ENCODE data around the gene COX6B2. TPM values are rescaled to one million over a fixed set of nuclear protein-coding genes. Genes with fewer than 3 reads are reported as not detected.

Gene COX6B2
- total and polyA plus RNA-seq, 2 of the 13 experiments (the other 11 are each of a cell fraction or from before 2014, with no cell fraction given): 0.21 TPM; not detected in 1

DNA sequence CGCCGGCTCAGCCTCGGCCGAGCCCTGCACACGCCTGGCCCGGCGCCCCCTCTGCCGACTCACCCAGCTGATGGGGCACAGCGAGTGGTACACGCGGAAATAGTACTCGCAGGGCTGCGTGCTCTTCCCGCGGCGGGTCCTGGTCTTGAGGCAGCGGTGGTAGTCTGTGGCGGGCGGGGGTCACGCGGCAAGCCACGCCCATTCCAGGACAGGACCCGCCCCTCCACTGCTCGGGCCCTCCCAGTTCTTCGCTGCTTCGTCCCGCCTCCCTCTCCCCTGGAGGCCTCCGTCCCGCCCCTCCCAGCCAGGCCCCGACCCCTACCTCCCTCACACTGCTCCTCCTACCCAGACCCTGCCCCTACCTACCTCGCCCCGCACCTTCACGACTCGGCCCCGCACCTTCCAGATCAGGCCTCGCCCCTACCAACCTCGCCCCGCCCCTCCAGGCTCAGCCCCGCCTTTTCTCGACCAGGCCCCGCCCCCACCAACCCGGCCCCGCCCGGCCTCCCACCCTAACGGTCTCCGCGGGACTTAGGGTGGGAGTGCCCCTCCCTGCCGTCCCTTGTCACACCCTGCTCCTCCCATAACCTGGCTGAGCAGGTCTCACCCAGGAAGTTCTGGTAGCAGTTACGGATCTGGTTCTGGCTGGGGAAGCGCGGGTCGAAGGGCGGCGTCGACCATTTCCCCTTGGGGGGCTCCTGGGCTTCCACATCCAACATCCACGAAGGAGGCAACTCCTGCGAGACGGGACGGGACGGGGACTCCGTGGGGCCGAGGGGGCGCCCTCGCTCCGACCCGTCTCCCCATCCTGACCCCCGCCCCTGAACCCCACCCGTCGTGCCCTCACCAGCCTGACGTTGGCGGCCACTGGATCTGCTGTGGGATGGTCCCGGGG lies 469 bp downstream of the COX6B2 start:
- Histone ChIP-seq H3K4me2 (ENCODE audit: low read depth, low read length) (peak overlapping the region; percentile 88), H3K79me2 (ENCODE audit: insufficient read depth, low read length) (no peaks in the 10 kb centered on the region), H3K9me3 (ENCODE audit: low read length) (no peaks in the 10 kb centered on the region), H3K4me3 (replicated peaks in 1 of 3; ENCODE audit: insufficient read depth in 1 of 3, low read depth in 2 of 3, low read length in 3 of 3) (peak overlapping the region; percentile 30 to 74 (median 65)), H3K9ac (ENCODE audit: insufficient read depth, low read depth, low read length) (0 out of 2 replicates have a peak overlapping the region, but pooled peaks have one; percentile 29), H3K27ac (ENCODE audit: extremely low read length, insufficient read depth, low read length) (no peak overlapping the region), H3K4me1 (ENCODE audit: insufficient read depth, low read length) (peaks cover 19% of the 10 kb centered on the region), H3K36me3 (replicated peaks in 1 of 2; ENCODE audit: control insufficient read depth in 1 of 2, insufficient read depth in 2 of 2, low read length in 2 of 2) (no peaks in the 10 kb centered on the region), H3K27me3 (ENCODE audit: control insufficient read depth in 1 of 2, insufficient read depth in 2 of 2, low read length in 2 of 2) (peaks cover 10 to 62% of the 10 kb centered on the region in 2 experiments; a peak in 4 of 5 replicates), H4K20me1 (ENCODE audit: insufficient read depth, low read length) (0 out of 2 replicates have a peak, but pooled peaks cover 4% of the 10 kb centered on the region), H2AFZ (ENCODE audit: low read length) (no peak overlapping the region)
- intact Hi-C loops (cut with micrococcal nuclease; ENCODE audit: unreplicated experiment) (no loop called here), in situ Hi-C loops (cut with HindIII; ENCODE audit: extremely low pct_ligation_motif_present, low pct_unique_long_range_greater_than_20kb) (no loop called here)
- ATAC-seq (peak; percentile 75), DNase-seq (ENCODE audit: low spot score) (no peak), FAIRE-seq (no peak)
- no TSS peak for BruUV-seq (replicated peaks)
- ChIA-PET POLR2A (interaction anchor here (1.8 kb wide), 1 partner anchor 15 kb away, joined by 4 read pairs; the partner anchor contains the start of gene KMT5C), CTCF (ENCODE audit: low intra/inter-chr PET ratio, low total read pairs) (no interaction called here)
- under 1% methylated on average over 27 of the region's 72 CpGs for WGBS (ENCODE audit: low lambda C conversion rate)
- TF ChIP-seq MTF2 (CRISPR knock-in tag; IDR thresholded peaks at IDR 0.05; ENCODE audit: borderline replicate concordance) (0 out of 2 replicates have a peak, but pooled peaks have one; percentile 32), SPEN (CRISPR knock-in tag; IDR thresholded peaks at IDR 0.05; ENCODE audit: low read depth) (0 out of 2 replicates have a peak, but pooled peaks have one; percentile 15), ZFY (CRISPR knock-in tag; IDR thresholded peaks at IDR 0.05) (0 out of 2 replicates have a peak, but pooled peaks have one; percentile 15), SAP130 (CRISPR knock-in tag; IDR thresholded peaks at IDR 0.05; ENCODE audit: low read depth) (peak; percentile 37; the same call in 1 of the 2 replicates), KLF6 (CRISPR knock-in tag; IDR thresholded peaks at IDR 0.05) (0 out of 2 replicates have a peak, but pooled peaks have one; percentile 33), KMT2A (CRISPR knock-in tag; IDR thresholded peaks at IDR 0.05) (no peak), MAZ (IDR thresholded peaks at IDR 0.05; ENCODE audit: borderline replicate concordance, low read depth, low read length) (no peak), MAZ (CRISPR knock-in tag; IDR thresholded peaks at IDR 0.05; ENCODE audit: low read depth) (0 out of 2 replicates have a peak, but pooled peaks have one; percentile 29), RORA (CRISPR knock-in tag; IDR thresholded peaks at IDR 0.05) (no peak), ZFX (CRISPR knock-in tag; IDR thresholded peaks at IDR 0.05; ENCODE audit: low read depth) (peak; percentile 22; the same call in 1 of the 2 replicates)
- TF ChIP-seq, protein P1, sequence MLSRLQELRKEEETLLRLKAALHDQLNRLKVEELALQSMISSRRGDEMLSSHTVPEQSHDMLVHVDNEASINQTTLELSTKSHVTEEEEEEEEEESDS (CRISPR knock-in tag; IDR thresholded peaks at IDR 0.05; ENCODE audit: borderline replicate concordance): no peak
- TF ChIP-seq, protein P2, sequence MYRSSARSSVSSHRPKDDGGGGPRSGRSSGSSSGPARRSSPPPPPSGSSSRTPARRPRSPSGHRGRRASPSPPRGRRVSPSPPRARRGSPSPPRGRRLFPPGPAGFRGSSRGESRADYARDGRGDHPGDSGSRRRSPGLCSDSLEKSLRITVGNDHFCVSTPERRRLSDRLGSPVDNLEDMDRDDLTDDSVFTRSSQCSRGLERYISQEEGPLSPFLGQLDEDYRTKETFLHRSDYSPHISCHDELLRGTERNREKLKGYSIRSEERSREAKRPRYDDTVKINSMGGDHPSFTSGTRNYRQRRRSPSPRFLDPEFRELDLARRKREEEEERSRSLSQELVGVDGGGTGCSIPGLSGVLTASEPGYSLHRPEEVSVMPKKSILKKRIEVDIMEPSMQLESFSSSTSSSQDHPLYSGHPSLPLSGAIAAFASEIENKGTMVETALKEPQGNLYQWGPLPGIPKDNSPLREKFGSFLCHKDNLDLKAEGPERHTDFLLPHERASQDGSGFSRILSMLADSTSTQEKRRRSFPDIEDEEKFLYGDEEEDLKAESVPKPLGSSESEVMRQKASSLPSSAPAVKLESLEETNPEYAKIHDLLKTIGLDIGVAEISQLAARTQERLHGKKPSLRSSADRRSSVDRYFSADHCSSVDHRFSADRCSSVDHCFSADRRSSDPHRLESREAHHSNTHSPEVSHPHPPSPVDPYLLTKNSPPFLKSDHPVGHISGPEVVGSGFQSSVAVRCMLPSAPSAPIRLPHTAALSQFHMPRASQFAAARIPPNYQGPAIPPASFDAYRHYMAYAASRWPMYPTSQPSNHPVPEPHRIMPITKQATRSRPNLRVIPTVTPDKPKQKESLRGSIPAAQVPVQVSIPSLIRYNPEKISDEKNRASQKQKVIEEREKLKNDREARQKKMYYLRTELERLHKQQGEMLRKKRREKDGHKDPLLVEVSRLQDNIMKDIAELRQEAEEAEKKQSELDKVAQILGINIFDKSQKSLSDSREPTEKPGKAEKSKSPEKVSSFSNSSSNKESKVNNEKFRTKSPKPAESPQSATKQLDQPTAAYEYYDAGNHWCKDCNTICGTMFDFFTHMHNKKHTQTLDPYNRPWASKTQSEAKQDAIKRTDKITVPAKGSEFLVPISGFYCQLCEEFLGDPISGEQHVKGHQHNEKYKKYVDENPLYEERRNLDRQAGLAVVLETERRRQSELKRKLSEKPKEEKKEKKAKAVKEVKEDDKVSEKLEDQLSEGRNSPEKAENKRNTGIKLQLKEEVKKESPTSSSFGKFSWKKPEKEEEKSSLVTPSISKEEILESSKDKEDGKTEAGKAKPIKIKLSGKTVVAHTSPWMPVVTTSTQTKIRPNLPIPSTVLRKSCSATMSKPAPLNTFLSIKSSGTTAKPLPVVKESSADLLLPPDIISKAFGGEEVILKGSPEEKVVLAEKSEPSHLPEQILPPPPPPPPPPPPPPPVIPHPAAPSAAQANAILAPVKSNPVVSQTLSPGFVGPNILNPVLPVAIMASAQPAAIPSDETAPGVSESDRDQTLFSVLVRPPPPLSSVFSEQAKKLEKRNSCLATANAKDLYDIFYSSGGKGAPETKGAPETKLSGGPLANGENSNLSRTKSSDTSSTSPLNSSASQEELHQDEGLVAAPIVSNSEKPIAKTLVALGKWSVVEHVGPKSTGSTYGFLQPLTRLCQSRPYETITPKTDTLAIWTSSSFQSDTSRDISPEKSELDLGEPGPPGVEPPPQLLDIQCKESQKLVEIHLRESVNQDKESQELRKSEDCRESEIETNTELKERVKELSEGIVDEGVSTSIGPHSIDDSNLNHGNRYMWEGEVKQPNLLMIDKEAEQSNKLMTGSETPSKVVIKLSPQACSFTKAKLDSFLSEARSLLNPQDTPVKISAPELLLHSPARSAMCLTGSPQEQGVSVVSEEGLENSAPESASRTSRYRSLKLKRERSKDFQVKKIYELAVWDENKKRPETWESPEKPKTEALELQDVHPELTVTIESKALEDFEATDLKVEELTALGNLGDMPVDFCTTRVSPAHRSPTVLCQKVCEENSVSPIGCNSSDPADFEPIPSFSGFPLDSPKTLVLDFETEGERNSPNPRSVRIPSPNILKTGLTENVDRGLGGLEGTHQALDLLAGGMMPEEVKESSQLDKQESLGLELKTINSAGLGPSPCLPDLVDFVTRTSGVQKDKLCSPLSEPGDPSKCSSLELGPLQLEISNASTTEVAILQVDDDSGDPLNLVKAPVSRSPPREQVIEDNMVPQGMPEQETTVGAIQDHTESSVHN (CRISPR knock-in tag; IDR thresholded peaks at IDR 0.05): no peak
- TF ChIP-seq, protein P3, sequence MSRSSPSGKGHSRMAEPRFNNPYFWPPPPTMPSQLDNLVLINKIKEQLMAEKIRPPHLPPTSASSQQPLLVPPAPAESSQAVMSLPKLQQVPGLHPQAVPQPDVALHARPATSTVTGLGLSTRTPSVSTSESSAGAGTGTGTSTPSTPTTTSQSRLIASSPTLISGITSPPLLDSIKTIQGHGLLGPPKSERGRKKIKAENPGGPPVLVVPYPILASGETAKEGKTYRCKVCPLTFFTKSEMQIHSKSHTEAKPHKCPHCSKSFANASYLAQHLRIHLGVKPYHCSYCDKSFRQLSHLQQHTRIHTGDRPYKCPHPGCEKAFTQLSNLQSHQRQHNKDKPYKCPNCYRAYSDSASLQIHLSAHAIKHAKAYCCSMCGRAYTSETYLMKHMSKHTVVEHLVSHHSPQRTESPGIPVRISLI (CRISPR knock-in tag; IDR thresholded peaks at IDR 0.05; ENCODE audit: borderline replicate concordance): no peak

Measured in HepG2 (cell line).